ENCODE results near the gene PLEKHS1.

The PLEKHS1 gene

DNA sequence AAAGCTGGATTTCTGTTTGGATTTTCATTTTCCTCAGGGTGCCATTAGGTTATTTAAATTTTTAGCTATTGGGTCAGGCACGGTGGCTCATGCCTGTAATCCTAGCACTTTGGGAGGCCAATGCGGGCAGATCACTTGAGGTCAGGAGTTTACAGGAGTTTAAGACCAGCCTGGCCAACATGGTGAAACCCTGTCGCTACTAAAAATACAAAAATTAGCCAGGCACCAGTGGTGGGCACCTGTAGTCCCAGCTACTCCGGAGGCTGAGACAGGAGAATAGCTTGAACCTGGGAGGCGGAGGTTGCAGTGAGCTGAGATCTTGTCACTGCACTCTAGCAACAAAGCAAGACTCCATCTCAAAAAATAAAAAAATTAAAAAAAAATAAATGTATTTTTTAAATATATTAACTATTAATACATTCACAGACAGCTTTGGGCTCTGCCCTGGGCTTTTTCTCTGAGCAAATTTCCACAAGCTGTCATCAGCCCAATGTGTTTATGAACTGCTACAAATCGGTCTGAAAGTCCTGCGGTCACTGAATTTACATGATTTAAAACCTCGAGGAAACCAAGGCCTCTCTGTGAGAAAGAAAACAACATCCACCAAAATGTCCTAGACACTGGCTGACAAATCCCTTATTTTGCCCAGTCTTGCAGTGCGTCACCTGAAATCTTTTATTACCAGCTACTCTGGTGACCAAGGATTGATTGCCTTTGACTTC, 19.2 kb upstream of the PLEKHS1 start:
- no peak for TF ChIP-seq CTCF (conservative IDR thresholded peaks at IDR 0.05)
- H3K27ac ChIP-seq, result no peak overlapping the region

DNA sequence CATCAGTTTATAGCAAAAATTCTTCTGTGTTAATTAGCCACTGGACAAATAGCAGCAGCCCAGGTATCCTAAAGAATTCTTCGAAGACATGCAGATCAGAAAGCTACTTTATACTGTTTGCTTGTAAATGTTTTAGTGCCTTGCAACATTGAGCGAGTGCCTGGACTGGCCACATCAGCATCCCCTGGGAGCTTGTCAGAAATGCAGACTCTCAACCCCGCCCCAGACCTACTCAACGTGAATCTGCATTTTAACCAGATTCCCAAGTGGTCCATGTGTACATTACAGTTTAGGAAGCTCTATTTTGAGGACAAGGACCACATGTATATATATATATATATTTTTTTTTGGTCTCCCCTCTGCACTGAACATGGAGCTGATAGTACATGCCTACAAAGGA, 18.5 kb upstream of the PLEKHS1 start:
- H3K27ac ChIP-seq, result no peak overlapping the region
- no peak for TF ChIP-seq CTCF (conservative IDR thresholded peaks at IDR 0.05)

GRCh38 chr10:113733635-113734034, 17.8 kb upstream of the PLEKHS1 start:
- H3K27ac ChIP-seq, result no peak overlapping the region
- no peak for TF ChIP-seq CTCF (conservative IDR thresholded peaks at IDR 0.05)

- peak overlapping the region; percentile 80 for H3K27ac ChIP-seq
- TF ChIP-seq CTCF (conservative IDR thresholded peaks at IDR 0.05), result peak; percentile 48
Measured at GRCh38 chr10:113735913-113736312, 15.6 kb upstream of the PLEKHS1 start.

GRCh38 chr10:113736576-113736975, 14.9 kb upstream of the PLEKHS1 start:
- no peak for TF ChIP-seq CTCF (conservative IDR thresholded peaks at IDR 0.05)
- H3K27ac ChIP-seq, result peak overlapping the region; percentile 80

- no peak for TF ChIP-seq CTCF (conservative IDR thresholded peaks at IDR 0.05)
- H3K27ac ChIP-seq, result no peak overlapping the region
Measured at GRCh38 chr10:113739031-113739430, 12.5 kb upstream of the PLEKHS1 start.

GRCh38 chr10:113739577-113739976, 11.9 kb upstream of the PLEKHS1 start:
- no peak overlapping the region for H3K27ac ChIP-seq
- no peak for TF ChIP-seq CTCF (conservative IDR thresholded peaks at IDR 0.05)

Data from VCaP (cell line).